HCT116 (cell line): ENCODE results near the gene RNF220. TPM values are rescaled to one million over a fixed set of nuclear protein-coding genes. Genes with fewer than 3 reads are reported as not detected.

Experiments
- ATAC-seq: fragments of 200-7000 bp; cut with Tn5 transposase; 2 replicates; pipeline ENCODE4 v1.9.1; 2020; ENCODE audit warnings: mild to moderate bottlenecking, moderate library complexity
- BruUV-seq: library from RNA; stranded (reverse); fragments of 400-500 nt; replicated peaks from 2 replicates; lab custom pipeline; 2021; lab: Mats Ljungman, UMichigan
- CTCF ChIA-PET: fragments of 300-600 bp; sonication (Branson Sonifier 250); formaldehyde crosslinking; loops from one replicate; lab custom pipeline; 2021; ENCODE audit warnings: antibody characterized with exemption; lab: Charles Lee
- POLR2A ChIA-PET: fragments of 300-600, 350-600 bp; sonication (Branson Sonifier 250); formaldehyde crosslinking; loops from one replicate; lab custom pipeline; 2021; ENCODE audit warnings: antibody characterized with exemption; lab: Charles Lee
- RAD21 ChIA-PET, 2 experiments: fragments of 300-600 bp; sonication (Branson Sonifier 250); formaldehyde crosslinking; loops; one replicate each; lab custom pipeline; 2023; ENCODE audit warnings: low total read pairs in 2 of 2; ENCODE audit not compliant: uncharacterized antibody in 2 of 2, unreplicated experiment in 2 of 2, low non-redundant PET in 1 of 2; lab: Charles Lee
- DNase-seq: peaks from one replicate; pipeline ENCODE4 v3.0.0-alpha.2; 2010; ENCODE audit warnings: low read depth, low spot score
- H2AFZ ChIP-seq: fragments of 200-600 bp; shearing (Covaris generic), sonication (generic); 2 replicates; pipeline ENCODE4 v1.6.1; 2017; ENCODE audit warnings: low read depth, mixed run types, mixed read lengths, antibody characterized with exemption, low read length; ENCODE audit not compliant: poor library complexity, severe bottlenecking
- H3K27ac ChIP-seq: 2 replicates; pipeline ENCODE4 v1.5.1; 2012; ENCODE audit warnings: low read depth, low read length
- H3K27me3 ChIP-seq: fragments of 200-600 bp; sonication (generic); 2 replicates; pipeline ENCODE4 v1.6.1; 2016; ENCODE audit warnings: mixed run types, low read length, mixed read lengths; ENCODE audit not compliant: insufficient read depth
- H3K36me3 ChIP-seq, 2 experiments: fragments of 200-500 bp in 1 of 2; fragments of 200-600 bp in 1 of 2; sonication (Bioruptor generic) in 1 of 2; sonication (generic) in 1 of 2; 2 replicates each; pipeline versions ENCODE4 v1.5.1 to v1.6.1; 2014 to 2016; ENCODE audit warnings: low read length in 2 of 2, inconsistent platforms in 1 of 2, mixed read lengths in 1 of 2, mixed run types in 1 of 2; ENCODE audit not compliant: insufficient read depth in 2 of 2, control insufficient read depth in 1 of 2
- H3K4me1 ChIP-seq, 2 experiments: fragments of 200-600 bp in 1 of 2; sonication (generic) in 1 of 2; 2 replicates each; pipeline versions ENCODE4 v1.5.1 to v1.6.1; 2012 to 2017; ENCODE audit warnings: low read length in 2 of 2, inconsistent platforms in 1 of 2, mild to moderate bottlenecking in 1 of 2, mixed read lengths in 1 of 2, mixed run types in 1 of 2, moderate library complexity in 1 of 2; ENCODE audit not compliant: insufficient read depth in 2 of 2, control insufficient read depth in 1 of 2
- H3K4me2 ChIP-seq: fragments of 200-600 bp; sonication (generic); 2 replicates; pipeline ENCODE4 v1.6.1; 2017; ENCODE audit warnings: mixed run types, low read length, mixed read lengths
- H3K4me3 ChIP-seq, 2 experiments: fragments of 200-600 bp in 1 of 2; sonication (generic) in 1 of 2; replicated peaks in 1 of 2; 2 replicates each; pipeline ENCODE4 v1.5.1; 2011 to 2016; ENCODE audit warnings: low read length in 2 of 2, control low read depth in 1 of 2, low read depth in 1 of 2, mild to moderate bottlenecking in 1 of 2, mixed read lengths in 1 of 2, mixed run types in 1 of 2
- H3K79me2 ChIP-seq: fragments of 200-600 bp; sonication (generic); 2 replicates; pipeline ENCODE4 v1.6.1; 2017; ENCODE audit warnings: mild to moderate bottlenecking, mixed run types, low read length, moderate library complexity, mixed read lengths; ENCODE audit not compliant: insufficient read depth
- H3K9ac ChIP-seq: fragments of 200-600 bp; sonication (generic); 2 replicates; pipeline ENCODE4 v1.6.1; 2016; ENCODE audit warnings: low read length, mixed read lengths
- H3K9me2 ChIP-seq: fragments of 200-600 bp; sonication (generic), shearing (Covaris generic); 2 replicates; pipeline ENCODE4 v1.6.1; 2017; ENCODE audit warnings: mixed run types, mild to moderate bottlenecking, moderate library complexity; ENCODE audit not compliant: insufficient read depth
- H3K9me3 ChIP-seq, 2 experiments: fragments of 200-500 bp in 1 of 2; fragments of 200-600 bp in 1 of 2; sonication (Bioruptor generic) in 1 of 2; sonication (generic) in 1 of 2; 2 replicates each; pipeline ENCODE4 v1.6.1; 2014 to 2017; ENCODE audit warnings: low read length in 2 of 2, mixed read lengths in 2 of 2, inconsistent platforms in 1 of 2, low read depth in 1 of 2, mild to moderate bottlenecking in 1 of 2, mixed run types in 1 of 2, moderate library complexity in 1 of 2; ENCODE audit not compliant: control insufficient read depth in 1 of 2, insufficient read depth in 1 of 2
- H4K20me1 ChIP-seq: fragments of 200-600 bp; sonication (generic), shearing (Covaris generic); 2 replicates; pipeline ENCODE4 v1.6.1; 2017; ENCODE audit warnings: mixed run types, mild to moderate bottlenecking, moderate library complexity; ENCODE audit not compliant: insufficient read depth
- CEBPB ChIP-seq: IDR thresholded peaks from 2 replicates; pipeline ENCODE4 v1.6.1; 2012; ENCODE audit warnings: low read depth
- EGR1 ChIP-seq: IDR thresholded peaks from 2 replicates; pipeline ENCODE4 v1.6.1; 2012; ENCODE audit warnings: low read depth
- ELF1 ChIP-seq: IDR thresholded peaks from 2 replicates; pipeline ENCODE4 v1.6.1; 2012; ENCODE audit warnings: low read depth, borderline replicate concordance
- FOSL1 ChIP-seq: IDR thresholded peaks from 2 replicates; pipeline ENCODE4 v1.6.1; 2012; ENCODE audit warnings: low read depth
- POLR2A ChIP-seq: IDR thresholded peaks from 2 replicates; pipeline ENCODE4 v1.7.0; 2011; ENCODE audit warnings: borderline replicate concordance; ENCODE audit not compliant: insufficient read depth, insufficient read length; ENCODE audit errors: extremely low read depth
- RAD21 ChIP-seq: IDR thresholded peaks from 2 replicates; pipeline ENCODE4 v1.6.1; 2012; ENCODE audit warnings: low read depth, mild to moderate bottlenecking
- SIN3A ChIP-seq: IDR thresholded peaks from 2 replicates; pipeline ENCODE4 v1.6.1; 2012; ENCODE audit warnings: low read depth
- SRF ChIP-seq: IDR thresholded peaks from 2 replicates; pipeline ENCODE4 v1.6.1; 2012; ENCODE audit warnings: low read depth
- ZFX ChIP-seq: fragments of 450-650 bp; IDR thresholded peaks from 2 replicates; pipeline ENCODE4 v1.6.1; 2017
- ZNF274 ChIP-seq: fragments of 200-500 bp; sonication (Bioruptor generic); IDR thresholded peaks from 2 replicates; pipeline ENCODE4 v1.6.1; 2014; ENCODE audit warnings: mild to moderate bottlenecking, low read depth, low read length, inconsistent platforms
- intact Hi-C: fragments of 100-400 bp; cut with micrococcal nuclease; formaldehyde crosslinking; loops from 2 replicates; pipeline ENCODE4 v1.10.0; 2022
- total RNA-seq: library from RNA; stranded (reverse); gene quantifications from one replicate; pipeline ENCODE4 v1.2.1, GENCODE V29; 2021; ENCODE audit not compliant: unreplicated experiment
- TF ChIP-seq, protein P1 (sequence below): IDR thresholded peaks from 2 replicates; pipeline ENCODE4 v1.6.1; 2012
- TF ChIP-seq, protein P2 (sequence below): IDR thresholded peaks from 2 replicates; pipeline ENCODE4 v1.6.1; 2011; ENCODE audit warnings: mild to moderate bottlenecking, low read length, moderate library complexity; ENCODE audit not compliant: insufficient replicate concordance; ENCODE audit errors: extremely low read depth
- TF ChIP-seq, protein P3 (sequence below): IDR thresholded peaks from 2 replicates; pipeline ENCODE4 v1.6.1; 2012; ENCODE audit warnings: low read depth
- TF ChIP-seq, protein P4 (sequence below), 3 experiments: fragments of 200-600 bp in 1 of 3; sonication (generic) in 1 of 3; IDR thresholded peaks in 2 of 3; conservative IDR thresholded peaks in 1 of 3; 2 replicates each; pipeline ENCODE4 v1.5.1; 2012 to 2017; ENCODE audit warnings: low read depth in 2 of 3, low read length in 2 of 3, antibody characterized with exemption in 1 of 3, borderline replicate concordance in 1 of 3, control low read depth in 1 of 3, mild to moderate bottlenecking in 1 of 3, mixed read lengths in 1 of 3, mixed run types in 1 of 3, moderate library complexity in 1 of 3; ENCODE audit not compliant: insufficient read depth in 1 of 3

RNF220 gene
- total RNA-seq, 1 experiment from 2014 or later, result 84.5 TPM

DNA sequence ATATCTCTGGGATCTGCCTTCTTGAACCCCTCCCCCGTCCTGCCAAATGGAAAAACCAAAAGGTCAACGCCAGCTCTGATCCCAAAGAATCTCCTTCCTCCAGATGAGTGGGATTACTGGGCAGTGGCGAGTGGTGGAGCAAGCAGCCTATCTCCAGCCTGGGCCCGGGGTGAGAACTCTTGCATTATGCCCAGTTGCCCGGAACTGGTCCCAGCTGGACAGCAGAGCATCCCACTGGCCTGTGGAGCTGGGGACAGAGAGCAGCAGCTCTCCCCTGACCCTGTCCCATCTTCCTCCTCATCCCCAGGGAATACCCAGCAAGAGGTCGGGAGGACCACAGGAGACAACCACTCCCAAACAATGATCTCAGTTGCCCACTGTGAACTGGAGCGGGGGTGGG lies 138.7 kb downstream of the RNF220 start:
- no TSS peak for BruUV-seq
- H3K9me3 ChIP-seq, result no peaks in the 10 kb centered on the region
- H3K4me1 ChIP-seq, result peaks cover 28 to 42% of the 10 kb centered on the region in 2 experiments
- no peak overlapping the region for H2AFZ ChIP-seq
- RAD21 ChIA-PET, result no interaction called here
- CTCF ChIA-PET, result no interaction called here
- ATAC-seq (no peak), DNase-seq (no peak)
- H3K36me3 ChIP-seq, result no peaks in the 10 kb centered on the region
- POLR2A ChIA-PET, result interaction anchor here (1.9 kb wide), 1 partner anchor 12 kb away, joined by 7 read pairs; no protein-coding TSS in a partner anchor
- H3K4me3 ChIP-seq, result no peak overlapping the region
- TF ChIP-seq, protein P1, sequence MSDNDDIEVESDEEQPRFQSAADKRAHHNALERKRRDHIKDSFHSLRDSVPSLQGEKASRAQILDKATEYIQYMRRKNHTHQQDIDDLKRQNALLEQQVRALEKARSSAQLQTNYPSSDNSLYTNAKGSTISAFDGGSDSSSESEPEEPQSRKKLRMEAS, result no peak
- TF ChIP-seq EGR1 (no peak), CEBPB (no peak), FOSL1 (no peak), RAD21 (no peak), SRF (no peak), ZNF274 (no peak), ZFX (no peak)
- TF ChIP-seq, protein P2, sequence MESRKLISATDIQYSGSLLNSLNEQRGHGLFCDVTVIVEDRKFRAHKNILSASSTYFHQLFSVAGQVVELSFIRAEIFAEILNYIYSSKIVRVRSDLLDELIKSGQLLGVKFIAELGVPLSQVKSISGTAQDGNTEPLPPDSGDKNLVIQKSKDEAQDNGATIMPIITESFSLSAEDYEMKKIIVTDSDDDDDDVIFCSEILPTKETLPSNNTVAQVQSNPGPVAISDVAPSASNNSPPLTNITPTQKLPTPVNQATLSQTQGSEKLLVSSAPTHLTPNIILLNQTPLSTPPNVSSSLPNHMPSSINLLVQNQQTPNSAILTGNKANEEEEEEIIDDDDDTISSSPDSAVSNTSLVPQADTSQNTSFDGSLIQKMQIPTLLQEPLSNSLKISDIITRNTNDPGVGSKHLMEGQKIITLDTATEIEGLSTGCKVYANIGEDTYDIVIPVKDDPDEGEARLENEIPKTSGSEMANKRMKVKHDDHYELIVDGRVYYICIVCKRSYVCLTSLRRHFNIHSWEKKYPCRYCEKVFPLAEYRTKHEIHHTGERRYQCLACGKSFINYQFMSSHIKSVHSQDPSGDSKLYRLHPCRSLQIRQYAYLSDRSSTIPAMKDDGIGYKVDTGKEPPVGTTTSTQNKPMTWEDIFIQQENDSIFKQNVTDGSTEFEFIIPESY, result no peak
- no peaks in the 10 kb centered on the region for H3K9me2 ChIP-seq
- H3K9ac ChIP-seq, result no peak overlapping the region
- H3K27me3 ChIP-seq, result no peaks in the 10 kb centered on the region
- no peak overlapping the region for H3K27ac ChIP-seq
- intact Hi-C loops, result no loop called here
- H4K20me1 ChIP-seq, result no peaks in the 10 kb centered on the region
- no peaks in the 10 kb centered on the region for H3K79me2 ChIP-seq
- no peak overlapping the region for H3K4me2 ChIP-seq

DNA sequence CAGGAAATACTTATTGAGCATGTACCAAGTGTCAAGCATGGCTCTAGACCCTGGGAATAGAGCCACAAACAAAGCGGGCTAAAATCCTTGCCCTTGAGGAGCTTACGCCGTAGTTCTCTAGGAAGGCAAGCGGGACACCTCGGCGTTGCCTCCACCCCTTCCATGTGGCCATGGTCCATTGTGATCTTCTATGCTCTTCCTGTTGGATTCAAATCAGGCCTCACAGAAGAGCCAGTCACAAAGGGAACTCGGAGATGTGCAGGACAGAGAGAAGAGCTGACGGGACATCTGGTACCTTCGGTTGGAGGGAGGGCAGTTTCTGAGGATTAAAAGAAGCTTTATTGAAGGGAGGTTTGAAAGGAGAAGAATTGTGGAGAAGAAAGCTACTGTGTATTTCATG lies 139.9 kb downstream of the RNF220 start:
- H3K4me3 ChIP-seq, result no peak overlapping the region
- no peaks in the 10 kb centered on the region for H3K36me3 ChIP-seq
- BruUV-seq, result no TSS peak
- CTCF ChIA-PET, result no interaction called here
- peak overlapping the region; percentile 87 for H3K4me2 ChIP-seq
- no peaks in the 10 kb centered on the region for H3K9me3 ChIP-seq
- H3K27me3 ChIP-seq, result no peaks in the 10 kb centered on the region
- no peak for DNase-seq
- POLR2A ChIA-PET, result no interaction called here
- H3K9ac ChIP-seq, result no peak overlapping the region
- intact Hi-C loops, result no loop called here
- RAD21 ChIA-PET, result no interaction called here
- H4K20me1 ChIP-seq, result no peaks in the 10 kb centered on the region
- H3K9me2 ChIP-seq, result no peaks in the 10 kb centered on the region
- no peaks in the 10 kb centered on the region for H3K79me2 ChIP-seq
- H3K4me1 ChIP-seq, result peaks cover 28 to 42% of the 10 kb centered on the region in 2 experiments
- ATAC-seq, result no peak
- peak overlapping the region; percentile 13 for H2AFZ ChIP-seq
- no peak overlapping the region for H3K27ac ChIP-seq
- no peak for TF ChIP-seq RAD21
- TF ChIP-seq SIN3A, result no peak
- no peak for TF ChIP-seq ELF1
- TF ChIP-seq ZNF274, result no peak
- no peak for TF ChIP-seq FOSL1
- no peak for TF ChIP-seq POLR2A
- TF ChIP-seq, protein P3, sequence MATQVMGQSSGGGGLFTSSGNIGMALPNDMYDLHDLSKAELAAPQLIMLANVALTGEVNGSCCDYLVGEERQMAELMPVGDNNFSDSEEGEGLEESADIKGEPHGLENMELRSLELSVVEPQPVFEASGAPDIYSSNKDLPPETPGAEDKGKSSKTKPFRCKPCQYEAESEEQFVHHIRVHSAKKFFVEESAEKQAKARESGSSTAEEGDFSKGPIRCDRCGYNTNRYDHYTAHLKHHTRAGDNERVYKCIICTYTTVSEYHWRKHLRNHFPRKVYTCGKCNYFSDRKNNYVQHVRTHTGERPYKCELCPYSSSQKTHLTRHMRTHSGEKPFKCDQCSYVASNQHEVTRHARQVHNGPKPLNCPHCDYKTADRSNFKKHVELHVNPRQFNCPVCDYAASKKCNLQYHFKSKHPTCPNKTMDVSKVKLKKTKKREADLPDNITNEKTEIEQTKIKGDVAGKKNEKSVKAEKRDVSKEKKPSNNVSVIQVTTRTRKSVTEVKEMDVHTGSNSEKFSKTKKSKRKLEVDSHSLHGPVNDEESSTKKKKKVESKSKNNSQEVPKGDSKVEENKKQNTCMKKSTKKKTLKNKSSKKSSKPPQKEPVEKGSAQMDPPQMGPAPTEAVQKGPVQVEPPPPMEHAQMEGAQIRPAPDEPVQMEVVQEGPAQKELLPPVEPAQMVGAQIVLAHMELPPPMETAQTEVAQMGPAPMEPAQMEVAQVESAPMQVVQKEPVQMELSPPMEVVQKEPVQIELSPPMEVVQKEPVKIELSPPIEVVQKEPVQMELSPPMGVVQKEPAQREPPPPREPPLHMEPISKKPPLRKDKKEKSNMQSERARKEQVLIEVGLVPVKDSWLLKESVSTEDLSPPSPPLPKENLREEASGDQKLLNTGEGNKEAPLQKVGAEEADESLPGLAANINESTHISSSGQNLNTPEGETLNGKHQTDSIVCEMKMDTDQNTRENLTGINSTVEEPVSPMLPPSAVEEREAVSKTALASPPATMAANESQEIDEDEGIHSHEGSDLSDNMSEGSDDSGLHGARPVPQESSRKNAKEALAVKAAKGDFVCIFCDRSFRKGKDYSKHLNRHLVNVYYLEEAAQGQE, result no peak
- TF ChIP-seq, protein P4, sequence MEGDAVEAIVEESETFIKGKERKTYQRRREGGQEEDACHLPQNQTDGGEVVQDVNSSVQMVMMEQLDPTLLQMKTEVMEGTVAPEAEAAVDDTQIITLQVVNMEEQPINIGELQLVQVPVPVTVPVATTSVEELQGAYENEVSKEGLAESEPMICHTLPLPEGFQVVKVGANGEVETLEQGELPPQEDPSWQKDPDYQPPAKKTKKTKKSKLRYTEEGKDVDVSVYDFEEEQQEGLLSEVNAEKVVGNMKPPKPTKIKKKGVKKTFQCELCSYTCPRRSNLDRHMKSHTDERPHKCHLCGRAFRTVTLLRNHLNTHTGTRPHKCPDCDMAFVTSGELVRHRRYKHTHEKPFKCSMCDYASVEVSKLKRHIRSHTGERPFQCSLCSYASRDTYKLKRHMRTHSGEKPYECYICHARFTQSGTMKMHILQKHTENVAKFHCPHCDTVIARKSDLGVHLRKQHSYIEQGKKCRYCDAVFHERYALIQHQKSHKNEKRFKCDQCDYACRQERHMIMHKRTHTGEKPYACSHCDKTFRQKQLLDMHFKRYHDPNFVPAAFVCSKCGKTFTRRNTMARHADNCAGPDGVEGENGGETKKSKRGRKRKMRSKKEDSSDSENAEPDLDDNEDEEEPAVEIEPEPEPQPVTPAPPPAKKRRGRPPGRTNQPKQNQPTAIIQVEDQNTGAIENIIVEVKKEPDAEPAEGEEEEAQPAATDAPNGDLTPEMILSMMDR (IDR thresholded peaks at IDR 0.05 in 2 of 3, conservative IDR thresholded peaks at IDR 0.05 in 1 of 3; ENCODE audit: borderline replicate concordance in 1 of 3, insufficient read depth in 1 of 3, low read depth in 2 of 3, low read length in 2 of 3), result no peak
